ENCODE measurements around the gene DGKQ. TPM values are rescaled to one million over a fixed set of nuclear protein-coding genes. Genes with fewer than 3 reads are reported as not detected.

DGKQ gene
- polyA plus RNA-seq, 1 of the 3 experiments (the other 2 are of a cell fraction): 10.9 TPM

DNA sequence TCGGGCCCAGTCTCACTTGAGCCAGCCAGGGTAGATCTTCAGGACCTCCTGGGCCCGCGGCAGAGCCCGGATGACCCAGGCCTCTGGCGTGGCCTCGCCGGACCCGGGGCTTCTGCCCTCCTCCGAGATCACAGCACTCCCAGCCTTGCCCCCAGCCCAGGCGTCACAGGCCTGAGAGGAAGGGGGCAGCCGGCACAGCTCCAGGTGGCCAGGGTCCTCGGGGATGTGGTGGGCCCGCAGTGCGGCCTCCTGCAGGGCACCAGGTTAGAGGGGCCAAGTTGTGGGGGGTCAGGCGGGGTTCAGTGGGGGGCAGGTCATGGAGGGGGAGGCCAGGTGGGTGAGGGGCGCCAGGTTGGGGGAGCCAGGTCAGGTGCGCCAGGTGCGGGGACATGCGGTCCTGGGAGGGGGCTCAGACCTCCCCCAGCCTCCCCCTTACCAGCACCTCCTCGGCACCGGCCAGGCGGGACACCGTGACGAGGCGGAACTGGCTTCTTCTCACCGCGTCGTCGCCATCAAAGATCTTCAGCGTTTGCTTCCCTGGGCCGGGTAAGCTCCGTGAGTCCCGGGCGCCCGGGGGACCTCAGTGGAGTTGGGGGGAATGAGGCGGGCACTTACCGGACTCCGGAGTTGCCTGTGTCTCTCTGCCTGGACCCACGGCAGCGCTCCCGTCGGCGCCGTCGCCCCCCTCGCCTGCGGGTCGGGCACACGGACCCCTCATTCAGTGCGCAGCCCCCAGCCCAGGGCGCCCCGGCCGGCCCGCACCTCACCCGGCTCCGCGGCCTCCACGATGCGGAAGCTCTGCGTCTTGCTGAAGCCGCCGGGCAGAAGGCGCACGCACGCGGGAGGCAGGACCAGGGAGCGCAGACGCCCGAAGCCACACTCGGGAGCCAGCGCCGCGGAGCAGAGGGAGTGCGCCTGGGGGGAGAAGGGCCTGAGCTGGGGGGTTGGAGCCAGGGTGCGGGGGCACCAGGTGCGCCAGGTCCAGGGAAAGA, 6.0 kb downstream of the DGKQ start:
- H3K27ac ChIP-seq (ENCODE audit: low read depth in 2 of 2, low read length in 1 of 2): no peak overlapping the region
- no peak for DNase-seq
- no peaks in the 10 kb centered on the region for H3K9me3 ChIP-seq
- peaks cover 16% of the 10 kb centered on the region for H4K20me1 ChIP-seq (ENCODE audit: insufficient read depth)
- no peak overlapping the region for H3K4me3 ChIP-seq (ENCODE audit: low read depth in 2 of 2, low read length in 1 of 2)
- peaks cover 7 to 11% of the 10 kb centered on the region in 2 experiments; a peak in 1 of 4 replicates for H3K4me1 ChIP-seq (ENCODE audit: control insufficient read depth in 1 of 2, insufficient read depth in 2 of 2, low read depth in 1 of 2, low read length in 1 of 2)
- TF ChIP-seq GATA2 (CRISPR knock-in tag; IDR thresholded peaks at IDR 0.05) (no peak), MXI1 (IDR thresholded peaks at IDR 0.05; ENCODE audit: low read depth, low read length) (no peak), EP300 (IDR thresholded peaks at IDR 0.05; ENCODE audit: borderline replicate concordance in 1 of 2, low read depth in 1 of 2, low read length in 1 of 2) (no peak), RCOR1 (IDR thresholded peaks at IDR 0.05; ENCODE audit: low read length) (no peak), TAF1 (IDR thresholded peaks at IDR 0.05; ENCODE audit: borderline replicate concordance, low read depth, low read length) (no peak), USF2 (IDR thresholded peaks at IDR 0.05; ENCODE audit: borderline replicate concordance, low read depth, low read length) (no peak), RAD21 (IDR thresholded peaks at IDR 0.05; ENCODE audit: low read length) (no peak), RFX5 (IDR thresholded peaks at IDR 0.05; ENCODE audit: low read length) (no peak), YY1 (IDR thresholded peaks at IDR 0.05; ENCODE audit: low read depth) (no peak), GABPA (IDR thresholded peaks at IDR 0.05; ENCODE audit: low read depth) (no peak), CTCF (IDR thresholded peaks at IDR 0.05) (no peak), FOXJ3 (CRISPR knock-in tag; IDR thresholded peaks at IDR 0.05) (no peak), NFIC (IDR thresholded peaks at IDR 0.05; ENCODE audit: borderline replicate concordance) (no peak), PBX3 (IDR thresholded peaks at IDR 0.05) (no peak), TCF12 (IDR thresholded peaks at IDR 0.05) (no peak)
- no peaks in the 10 kb centered on the region for H3K9me2 ChIP-seq
- ChIA-PET CTCF (interaction anchor here (2.1 kb wide), 1 partner anchor 20 kb away, joined by 7 read pairs; the partner anchor contains the start of gene IDUA), POLR2A (no interaction called here)
- no peaks in the 10 kb centered on the region for H3K27me3 ChIP-seq (ENCODE audit: insufficient read depth)
- H3K79me2 ChIP-seq (ENCODE audit: insufficient read depth): peaks cover 16% of the 10 kb centered on the region; the same call in 1 of the 2 replicates
- no peak overlapping the region for H3K4me2 ChIP-seq
- WGBS (ENCODE audit: low lambda C conversion rate): 94% methylated on average over 46 of the region's 76 CpGs
- no peaks in the 10 kb centered on the region for H3F3A ChIP-seq (replicated peaks; ENCODE audit: insufficient read depth)
- peaks cover 0 to 34% of the 10 kb centered on the region in 2 experiments for H3K36me3 ChIP-seq (replicated peaks in 1 of 2; ENCODE audit: control insufficient read depth in 1 of 2, insufficient read depth in 2 of 2, low read length in 1 of 2)
- H2AFZ ChIP-seq (ENCODE audit: low read depth): no peak overlapping the region
- H3K9ac ChIP-seq: no peak overlapping the region
